SK-N-SH (cell line): ENCODE measurements around the gene TBCE. TPM values are rescaled to one million over a fixed set of nuclear protein-coding genes. Genes with fewer than 3 reads are reported as not detected.

Experiments
- CTCF ChIA-PET: fragments of 300-600, 350-600 bp; formaldehyde crosslinking; extraction: SDS; loops from one replicate; lab custom pipeline; 2021; lab: Yijun Ruan, JAX
- POLR2A ChIA-PET: fragments of 350-600 bp; sonication (Branson Sonifier 250); formaldehyde crosslinking; extraction: SDS; loops from one replicate; lab custom pipeline; 2020; ENCODE audit warnings: antibody characterized with exemption, inconsistent platforms; lab: Yijun Ruan, JAX
- DNase-seq: peaks from one replicate; pipeline ENCODE4 v3.0.0; 2012
- H2AFZ ChIP-seq: fragments of 200-600 bp; sonication (generic); 2 replicates; pipeline ENCODE4 v1.8.1; 2016; ENCODE audit warnings: antibody characterized with exemption, mild to moderate bottlenecking, low read depth
- H3F3A ChIP-seq: fragments of 200-600 bp; sonication (generic); replicated peaks from 2 replicates; pipeline ENCODE3; 2016; ENCODE audit warnings: antibody characterized with exemption, mild to moderate bottlenecking; ENCODE audit not compliant: insufficient read depth
- H3K27ac ChIP-seq, 2 experiments: fragments of 200-500 bp in 1 of 2; fragments of 200-600 bp in 1 of 2; sonication (Bioruptor generic) in 1 of 2; sonication (generic), shearing (Covaris generic) in 1 of 2; 2 replicates each; pipeline versions ENCODE4 v1.5.1 to v1.6.1; 2014 to 2016; ENCODE audit warnings: low read depth in 2 of 2, inconsistent platforms in 1 of 2, low read length in 1 of 2, mild to moderate bottlenecking in 1 of 2, mixed read lengths in 1 of 2
- H3K27me3 ChIP-seq: fragments of 200-600 bp; sonication (generic), shearing (Covaris generic); 2 replicates; pipeline ENCODE4 v1.6.1; 2016; ENCODE audit warnings: mixed run types; ENCODE audit not compliant: insufficient read depth
- H3K36me3 ChIP-seq, 2 experiments: fragments of 200-500 bp in 1 of 2; fragments of 200-600 bp in 1 of 2; sonication (Bioruptor generic) in 1 of 2; sonication (generic) in 1 of 2; replicated peaks in 1 of 2; 2 replicates each; pipeline versions ENCODE3 to v1.5.1; 2014 to 2016; ENCODE audit warnings: low read length in 1 of 2, mild to moderate bottlenecking in 1 of 2; ENCODE audit not compliant: insufficient read depth in 2 of 2, control insufficient read depth in 1 of 2
- H3K4me1 ChIP-seq, 2 experiments: fragments of 200-500 bp in 1 of 2; fragments of 200-600 bp in 1 of 2; sonication (Bioruptor generic) in 1 of 2; sonication (generic), shearing (Covaris generic) in 1 of 2; 2 replicates each; pipeline versions ENCODE4 v1.5.1 to v1.6.1; 2014 to 2016; ENCODE audit warnings: low read depth in 1 of 2, low read length in 1 of 2, mixed run types in 1 of 2; ENCODE audit not compliant: insufficient read depth in 2 of 2, control insufficient read depth in 1 of 2
- H3K4me2 ChIP-seq: fragments of 200-600 bp; sonication (generic), shearing (Covaris generic); 2 replicates; pipeline ENCODE4 v1.6.1; 2017; ENCODE audit warnings: mixed run types
- H3K4me3 ChIP-seq, 2 experiments: fragments of 200-500 bp in 1 of 2; fragments of 200-600 bp in 1 of 2; sonication (Bioruptor generic) in 1 of 2; sonication (generic), shearing (Covaris generic) in 1 of 2; 2 replicates each; pipeline versions ENCODE4 v1.5.1 to v1.8.1; 2014 to 2016; ENCODE audit warnings: low read depth in 2 of 2, inconsistent platforms in 1 of 2, low read length in 1 of 2, mild to moderate bottlenecking in 1 of 2, mixed read lengths in 1 of 2, moderate library complexity in 1 of 2
- H3K79me2 ChIP-seq: fragments of 200-600 bp; sonication (generic); 2 replicates; pipeline ENCODE4 v1.8.1; 2017; ENCODE audit warnings: mild to moderate bottlenecking; ENCODE audit not compliant: insufficient read depth
- H3K9ac ChIP-seq: fragments of 200-600 bp; sonication (generic); 2 replicates; pipeline ENCODE4 v1.6.1; 2017; ENCODE audit warnings: mixed run types
- H3K9me2 ChIP-seq: fragments of 200-600 bp; sonication (generic); 2 replicates; pipeline ENCODE4 v1.6.1; 2017; ENCODE audit warnings: mixed run types
- H3K9me3 ChIP-seq: fragments of 200-600 bp; sonication (generic); 2 replicates; pipeline ENCODE4 v1.6.1; 2017; ENCODE audit warnings: mixed run types, mild to moderate bottlenecking, moderate library complexity
- H4K20me1 ChIP-seq: fragments of 200-600 bp; sonication (generic); 2 replicates; pipeline ENCODE4 v1.6.1; 2017; ENCODE audit warnings: mild to moderate bottlenecking, mixed run types; ENCODE audit not compliant: insufficient read depth
- ELF1 ChIP-seq: IDR thresholded peaks from 2 replicates; pipeline ENCODE4 v1.4.0; 2012
- FOXJ3 ChIP-seq: sonication (generic); formaldehyde crosslinking; IDR thresholded peaks from 2 replicates; pipeline ENCODE4 v1.5.1; 2020; ENCODE audit warnings: mild to moderate bottlenecking, missing genetic modification reagents
- FOXM1 ChIP-seq: IDR thresholded peaks from 2 replicates; pipeline ENCODE4 v1.4.0; 2012; ENCODE audit warnings: low read depth, mild to moderate bottlenecking
- IRF3 ChIP-seq: fragments of 150-350 bp; IDR thresholded peaks from 2 replicates; pipeline ENCODE4 v1.6.1; 2016; ENCODE audit warnings: mild to moderate bottlenecking, low read depth, low read length
- JUND ChIP-seq: IDR thresholded peaks from 2 replicates; pipeline ENCODE4 v1.4.0; 2012
- MAX ChIP-seq: IDR thresholded peaks from 2 replicates; pipeline ENCODE4 v1.4.0; 2012; ENCODE audit warnings: low read depth
- MEF2A ChIP-seq: IDR thresholded peaks from 2 replicates; pipeline ENCODE4 v1.4.0; 2012; ENCODE audit warnings: low read depth, borderline replicate concordance
- REST ChIP-seq: IDR thresholded peaks from 2 replicates; pipeline ENCODE4 v1.6.1; 2012; ENCODE audit warnings: mild to moderate bottlenecking, low read depth, low read length, moderate library complexity
- SIN3A ChIP-seq: IDR thresholded peaks from 2 replicates; pipeline ENCODE4 v1.6.1; 2012; ENCODE audit warnings: low read depth, mild to moderate bottlenecking, low read length, moderate library complexity, borderline replicate concordance
- TAF1 ChIP-seq: IDR thresholded peaks from 2 replicates; pipeline ENCODE4 v1.6.1; 2012; ENCODE audit warnings: low read depth, mild to moderate bottlenecking, low read length, moderate library complexity, borderline replicate concordance
- USF2 ChIP-seq: fragments of 150-350 bp; IDR thresholded peaks from 2 replicates; pipeline ENCODE4 v1.6.1; 2017; ENCODE audit warnings: antibody characterized with exemption, low read length, low read depth, borderline replicate concordance
- ZBTB33 ChIP-seq: IDR thresholded peaks from 2 replicates; pipeline ENCODE4 v1.4.0; 2012; ENCODE audit warnings: low read depth, borderline replicate concordance
- WGBS: methylation state at CpG from one replicate; pipeline ENCODE4 v1.1.6; 2017; ENCODE audit warnings: low lambda C conversion rate; 5-methylcytosine and 5-hydroxymethylcytosine counted together
- polyA plus RNA-seq, 3 experiments: library from polyadenylated mRNA; depleted of rRNA; stranded (reverse); fragments of >200 nt; gene quantifications; 2 replicates each; pipeline ENCODE4 v1.2.3, GENCODE V29; 2012

The TBCE gene
- polyA plus RNA-seq, 1 of the 3 experiments (the other 2 are of a cell fraction): 18.3 TPM

- peaks cover 12% of the 10 kb centered on the region for H3K79me2 ChIP-seq
- no peaks in the 10 kb centered on the region for H3K9me2 ChIP-seq
- no peak overlapping the region for H2AFZ ChIP-seq
- H3K36me3 ChIP-seq: peaks cover 14 to 32% of the 10 kb centered on the region in 2 experiments
- CTCF ChIA-PET: interaction anchor here (1.5 to 1.6 kb wide), 2 partner anchors 11 to 73 kb away, joined by 3 to 7 read pairs; no protein-coding TSS in a partner anchor
- no peak overlapping the region for H3K27ac ChIP-seq
- no peaks in the 10 kb centered on the region for H4K20me1 ChIP-seq
- no peak overlapping the region for H3K4me3 ChIP-seq
- no peaks in the 10 kb centered on the region for H3F3A ChIP-seq
- TF ChIP-seq JUND: no peak
- no peak for TF ChIP-seq MAX
- no peak for TF ChIP-seq ELF1
- TF ChIP-seq ZBTB33: no peak
- no peak overlapping the region for H3K9ac ChIP-seq
- 80% methylated on average over 6 of the region's 6 CpGs for WGBS
- POLR2A ChIA-PET: no interaction called here
- H3K4me1 ChIP-seq: no peaks in the 10 kb centered on the region
- DNase-seq: no peak
- H3K27me3 ChIP-seq: no peaks in the 10 kb centered on the region
- H3K4me2 ChIP-seq: no peak overlapping the region
- no peaks in the 10 kb centered on the region for H3K9me3 ChIP-seq
Measured at GRCh38 chr1:235342039-235342438, 25.2 kb upstream of the TBCE start.

GRCh38 chr1:235342471-235342870 lies 24.8 kb upstream of the TBCE start:
- Histone ChIP-seq H2AFZ (no peak overlapping the region), H3K36me3 (peaks cover 14 to 29% of the 10 kb centered on the region in 2 experiments)

More at GRCh38 chr1:235342471-235342870, 24.8 kb upstream of the TBCE start:
- no peak for DNase-seq
- Histone ChIP-seq H3K27ac (no peak overlapping the region), H3K4me1 (no peaks in the 10 kb centered on the region), H3K4me2 (no peak overlapping the region), H3K9ac (no peak overlapping the region), H3K9me3 (no peaks in the 10 kb centered on the region), H3K4me3 (no peak overlapping the region), H4K20me1 (no peaks in the 10 kb centered on the region), H3F3A (no peaks in the 10 kb centered on the region), H3K27me3 (no peaks in the 10 kb centered on the region), H3K9me2 (no peaks in the 10 kb centered on the region), H3K79me2 (peaks cover 8% of the 10 kb centered on the region)
- CTCF ChIA-PET: no interaction called here
- TF ChIP-seq SIN3A: no peak
- TF ChIP-seq IRF3: no peak
- TF ChIP-seq REST: no peak
- TF ChIP-seq TAF1: no peak
- no peak for TF ChIP-seq FOXM1
- TF ChIP-seq MEF2A: no peak
- no peak for TF ChIP-seq FOXJ3 (CRISPR knock-in tag)
- no peak for TF ChIP-seq USF2
- no peak for TF ChIP-seq ELF1
- WGBS: 93% methylated on average over 3 of the region's 3 CpGs
- POLR2A ChIA-PET: no interaction called here
